ENCODE results near the gene C16orf74. TPM values are rescaled to one million over a fixed set of nuclear protein-coding genes. Genes with fewer than 3 reads are reported as not detected.

The C16orf74 gene
- total RNA-seq, 1 experiment from 2014 or later: 3.4 TPM

- Mint-ChIP-seq H3K9me3 (ENCODE audit: low read depth, unreplicated experiment) (no peaks in the 10 kb centered on the region), H3K4me3 (ENCODE audit: low read depth, unreplicated experiment) (no peak overlapping the region), H3K36me3 (ENCODE audit: insufficient read depth, unreplicated experiment) (no peaks in the 10 kb centered on the region), H3K4me1 (ENCODE audit: low read depth, unreplicated experiment) (no peaks in the 10 kb centered on the region), H3K27ac (ENCODE audit: unreplicated experiment) (no peak overlapping the region), H3K27me3 (ENCODE audit: unreplicated experiment) (no peaks in the 10 kb centered on the region)
- CTCF ChIA-PET: interaction anchor here (1.0 kb wide), 1 partner anchor 10 kb away, joined by 4 read pairs; no protein-coding TSS in a partner anchor
- intact Hi-C loops (cut with micrococcal nuclease; ENCODE audit: unreplicated experiment): no loop called here
- BruUV-seq (replicated peaks): no TSS peak
- no peak for DNase-seq
- no peak for TF ChIP-seq CTCF (IDR thresholded peaks at IDR 0.05; ENCODE audit: unreplicated experiment)
Measured at GRCh38 chr16:85738923-85739715, 11.8 kb downstream of the C16orf74 start.

- no TSS peak for BruUV-seq (replicated peaks)
- intact Hi-C loops (cut with micrococcal nuclease; ENCODE audit: unreplicated experiment): no loop called here
- Mint-ChIP-seq H3K4me1 (ENCODE audit: low read depth, unreplicated experiment) (no peaks in the 10 kb centered on the region), H3K27ac (ENCODE audit: unreplicated experiment) (no peak overlapping the region), H3K9me3 (ENCODE audit: low read depth, unreplicated experiment) (no peaks in the 10 kb centered on the region), H3K36me3 (ENCODE audit: insufficient read depth, unreplicated experiment) (no peaks in the 10 kb centered on the region), H3K4me3 (ENCODE audit: low read depth, unreplicated experiment) (no peak overlapping the region), H3K27me3 (ENCODE audit: unreplicated experiment) (no peaks in the 10 kb centered on the region)
- no peak for TF ChIP-seq CTCF (IDR thresholded peaks at IDR 0.05; ENCODE audit: unreplicated experiment)
- CTCF ChIA-PET: interaction anchor here (1.0 kb wide), 1 partner anchor 17 kb away, joined by 3 read pairs; no protein-coding TSS in a partner anchor
- DNase-seq: no peak
Measured at GRCh38 chr16:85736921-85737320, 14.0 kb downstream of the C16orf74 start.

- BruUV-seq (replicated peaks): no TSS peak
- intact Hi-C loops (cut with micrococcal nuclease; ENCODE audit: unreplicated experiment): no loop called here
- Mint-ChIP-seq H3K4me3 (ENCODE audit: low read depth, unreplicated experiment) (no peak overlapping the region), H3K27ac (ENCODE audit: unreplicated experiment) (no peak overlapping the region), H3K9me3 (ENCODE audit: low read depth, unreplicated experiment) (no peaks in the 10 kb centered on the region), H3K36me3 (ENCODE audit: insufficient read depth, unreplicated experiment) (no peaks in the 10 kb centered on the region), H3K4me1 (ENCODE audit: low read depth, unreplicated experiment) (no peaks in the 10 kb centered on the region), H3K27me3 (ENCODE audit: unreplicated experiment) (no peaks in the 10 kb centered on the region)
- no peak for TF ChIP-seq CTCF (IDR thresholded peaks at IDR 0.05; ENCODE audit: unreplicated experiment)
- no peak for DNase-seq
- CTCF ChIA-PET: no interaction called here
Measured at GRCh38 chr16:85735946-85736345, 14.9 kb downstream of the C16orf74 start.

GRCh38 chr16:85735225-85735635 lies 15.7 kb downstream of the C16orf74 start:
- Mint-ChIP-seq H3K27ac (ENCODE audit: unreplicated experiment) (no peak overlapping the region), H3K36me3 (ENCODE audit: insufficient read depth, unreplicated experiment) (no peaks in the 10 kb centered on the region), H3K27me3 (ENCODE audit: unreplicated experiment) (no peaks in the 10 kb centered on the region), H3K4me3 (ENCODE audit: low read depth, unreplicated experiment) (no peak overlapping the region), H3K9me3 (ENCODE audit: low read depth, unreplicated experiment) (no peaks in the 10 kb centered on the region), H3K4me1 (ENCODE audit: low read depth, unreplicated experiment) (no peaks in the 10 kb centered on the region)
- DNase-seq: no peak
- CTCF ChIA-PET: no interaction called here
- no peak for TF ChIP-seq CTCF (IDR thresholded peaks at IDR 0.05; ENCODE audit: unreplicated experiment)
- intact Hi-C loops (cut with micrococcal nuclease; ENCODE audit: unreplicated experiment): no loop called here
- no TSS peak for BruUV-seq (replicated peaks)
